Anterior cingulate cortex (tissue), 58 donors: Measurements from ENCODE around the gene NCAPD2.
A peak's percentile ranks its signal among the peaks of the same experiment; 100 is the strongest.
"Not testable (repeated sequence)": the region's sequence is repeated elsewhere in the genome, so short reads cannot be mapped to it uniquely, and the experiment has no call there.

Source experiments
- DNase-seq, 58 donors: peaks; one replicate each; lab custom pipeline; 2025; lab: John Stamatoyannopoulos, UW

The NCAPD2 gene

DNA sequence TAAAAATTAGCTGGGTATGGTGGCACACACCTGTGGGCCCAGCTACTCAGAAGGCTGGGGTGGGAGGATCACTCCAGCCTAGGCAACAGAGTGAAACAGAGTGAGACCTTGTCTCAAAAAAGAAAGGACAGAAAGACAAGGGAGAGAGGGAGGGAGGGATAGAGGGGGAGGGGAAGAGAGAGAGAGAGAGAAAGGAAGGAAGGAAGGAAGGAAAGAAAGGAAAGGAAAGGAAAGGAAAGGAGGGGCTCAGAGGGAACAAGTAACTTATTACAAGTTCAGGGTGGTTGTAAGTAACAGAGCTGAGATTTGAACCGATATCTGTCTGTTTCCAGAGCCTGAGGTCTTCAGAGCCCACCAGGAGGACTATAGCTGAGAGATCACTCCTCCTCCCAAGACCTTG, 53.7 kb downstream of the NCAPD2 start:
- no peak for DNase-seq

DNA sequence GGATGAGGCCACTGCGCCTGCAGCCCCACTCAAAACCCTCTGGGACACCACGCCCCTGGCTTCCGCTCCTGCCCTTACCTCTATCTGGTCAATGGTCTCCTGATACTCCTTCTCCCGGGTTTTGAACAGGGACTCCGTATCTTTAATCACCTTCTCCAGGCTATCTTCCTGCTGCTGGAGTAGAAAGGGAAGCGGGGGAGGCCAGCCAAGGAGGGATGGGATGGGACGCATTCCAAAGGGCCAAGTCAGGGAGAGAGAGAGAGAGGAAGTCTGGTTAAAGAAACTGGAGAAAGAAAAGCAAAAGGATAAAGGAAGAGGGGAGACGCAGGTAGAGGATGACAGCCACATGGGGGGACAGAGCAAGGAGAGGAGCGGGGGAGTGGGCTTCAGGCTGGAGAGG, 54.1 kb downstream of the NCAPD2 start:
- DNase-seq, result no peak

DNA sequence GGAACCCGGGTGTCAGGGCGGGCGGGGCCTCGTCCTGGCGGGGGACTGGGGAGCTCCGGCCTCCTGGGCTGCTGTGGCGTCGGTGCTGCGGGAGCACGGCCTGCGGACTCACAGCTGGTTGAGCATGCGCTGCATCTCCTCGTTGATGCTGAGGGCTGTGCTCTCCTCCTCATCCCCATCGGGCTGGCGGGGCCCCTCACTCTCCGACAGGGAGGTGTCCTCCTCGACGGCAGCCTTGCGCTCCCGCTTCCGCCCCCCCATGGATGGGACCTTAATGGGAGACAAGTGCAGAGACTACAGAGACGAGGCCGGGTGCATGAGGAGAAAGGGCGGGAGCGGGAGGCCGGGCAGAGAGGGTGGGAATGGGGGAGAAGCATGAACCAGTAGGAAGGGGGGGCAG, 54.7 kb downstream of the NCAPD2 start:
- DNase-seq, result peak in 1 of 58 donors; percentile 17

DNA sequence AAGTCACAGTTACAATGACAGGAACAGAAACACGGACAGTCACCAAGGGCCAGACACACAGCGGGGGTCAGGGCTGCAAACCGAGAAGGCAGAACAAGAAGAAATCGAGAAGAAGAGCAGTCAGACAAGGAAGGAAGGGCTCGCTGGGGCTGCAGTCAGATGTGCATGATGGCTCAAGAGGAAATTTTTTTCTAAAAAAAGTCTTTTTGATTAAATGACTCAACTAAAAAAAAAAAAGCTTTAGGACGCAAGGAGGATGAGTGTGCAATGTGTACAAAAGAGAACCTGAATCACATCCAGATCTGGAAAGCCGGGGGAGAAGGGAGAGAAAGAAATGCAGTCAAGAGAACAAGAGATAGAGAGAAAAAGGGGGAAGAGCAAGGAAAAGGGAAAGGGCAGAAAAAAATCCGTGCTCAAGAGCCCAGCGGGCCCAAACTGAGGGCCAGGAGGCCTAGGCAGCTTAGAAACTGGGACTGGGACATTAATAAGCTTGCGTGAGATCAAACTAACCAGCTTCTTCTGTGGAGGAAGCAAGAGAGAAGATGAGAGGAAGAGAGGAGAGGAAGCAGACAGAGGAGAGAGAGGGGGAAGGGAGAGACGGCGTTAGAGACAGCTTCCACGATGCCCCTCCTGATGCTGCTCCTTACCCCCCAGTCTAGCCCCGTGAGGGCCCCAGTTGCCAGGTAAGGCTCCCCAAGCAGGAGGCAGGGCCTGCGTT, 55.2 kb downstream of the NCAPD2 start:
- DNase-seq, result peak in 2 of 58 donors; percentile 21 to 28

DNA sequence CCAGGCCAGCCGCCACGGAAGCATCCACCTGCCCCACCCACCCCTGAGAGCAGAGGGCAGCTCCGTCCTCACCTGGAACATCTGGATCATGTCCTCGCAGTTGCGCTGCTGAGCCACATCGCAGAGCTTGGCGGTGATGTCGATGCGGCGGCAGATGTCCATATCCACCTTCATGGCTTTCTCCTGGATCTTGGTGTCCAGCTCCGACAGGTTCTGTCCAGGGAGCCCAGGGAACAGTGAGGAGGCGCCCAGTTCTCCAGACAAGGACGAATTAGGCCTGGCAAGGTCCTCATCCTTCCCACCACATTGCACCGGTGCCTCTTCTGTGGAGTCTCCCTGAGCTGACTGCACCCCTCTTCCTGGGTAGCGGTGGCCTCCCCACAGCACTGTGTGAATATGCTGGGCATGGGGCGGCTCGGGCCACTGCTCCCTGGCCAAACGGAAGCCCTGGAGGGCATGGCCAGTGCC, 55.8 kb downstream of the NCAPD2 start:
- no peak for DNase-seq

DNA sequence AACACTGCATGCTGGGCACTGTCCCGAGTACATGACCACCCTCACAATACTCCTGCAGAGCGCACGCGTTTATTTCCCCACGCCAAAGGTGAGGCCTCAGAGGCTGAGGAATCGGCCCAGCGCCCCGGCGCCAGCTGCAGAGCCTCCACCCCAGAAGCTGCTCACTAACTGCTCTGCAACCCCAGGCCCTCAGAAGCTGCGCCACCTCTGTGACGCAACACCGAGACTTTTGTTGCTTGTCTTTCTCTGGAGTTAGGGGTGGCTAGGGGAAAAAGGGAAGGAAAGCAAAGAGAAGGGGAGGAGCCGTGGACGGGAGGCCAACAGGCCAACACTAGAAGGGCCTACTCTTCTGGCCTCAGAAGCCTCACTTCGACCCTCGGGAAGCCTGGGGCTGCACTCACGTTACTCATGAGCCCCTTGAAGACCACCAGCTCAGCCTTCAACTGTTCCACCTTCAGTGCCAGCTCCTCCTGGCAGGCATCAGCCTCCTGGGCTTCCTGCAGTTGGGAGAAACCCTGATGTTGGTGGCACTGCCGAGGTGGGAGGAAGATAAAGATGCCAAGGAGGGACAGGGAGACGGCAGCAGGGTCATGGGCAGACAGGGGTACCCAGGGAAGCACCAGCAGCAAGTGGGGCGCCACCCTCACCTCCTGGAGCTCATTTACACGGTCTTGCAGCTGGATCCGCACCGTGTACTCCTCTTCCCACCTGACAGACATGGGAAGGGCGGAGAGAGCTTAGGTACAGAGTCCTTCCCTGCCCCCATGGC, 56.6 kb downstream of the NCAPD2 start:
- DNase-seq, result peak in 3 of 58 donors; percentile 13 to 49 (median 28)

DNA sequence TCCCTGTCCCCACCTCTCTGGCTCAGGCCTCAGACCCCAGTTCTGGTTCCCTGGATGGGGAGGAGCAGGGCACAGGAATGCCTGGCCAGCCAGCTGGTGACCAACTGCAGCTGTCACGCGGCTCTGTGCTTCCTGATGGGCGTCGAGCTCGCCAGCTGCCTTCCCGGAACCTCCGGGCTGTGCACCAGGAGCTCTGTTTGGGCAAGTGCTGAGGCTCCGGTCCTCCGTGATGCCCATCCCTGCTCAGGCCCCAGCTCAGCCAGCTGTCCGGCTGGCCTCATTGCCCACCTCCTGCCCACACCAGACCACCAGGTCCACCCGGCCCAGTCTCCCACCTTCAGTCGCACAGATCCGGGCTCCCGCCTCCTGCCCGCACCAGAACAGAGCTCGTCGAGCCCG, 57.2 kb downstream of the NCAPD2 start:
- peak in 51 of 58 donors; percentile 26 to 91 (median 58) for DNase-seq

DNA sequence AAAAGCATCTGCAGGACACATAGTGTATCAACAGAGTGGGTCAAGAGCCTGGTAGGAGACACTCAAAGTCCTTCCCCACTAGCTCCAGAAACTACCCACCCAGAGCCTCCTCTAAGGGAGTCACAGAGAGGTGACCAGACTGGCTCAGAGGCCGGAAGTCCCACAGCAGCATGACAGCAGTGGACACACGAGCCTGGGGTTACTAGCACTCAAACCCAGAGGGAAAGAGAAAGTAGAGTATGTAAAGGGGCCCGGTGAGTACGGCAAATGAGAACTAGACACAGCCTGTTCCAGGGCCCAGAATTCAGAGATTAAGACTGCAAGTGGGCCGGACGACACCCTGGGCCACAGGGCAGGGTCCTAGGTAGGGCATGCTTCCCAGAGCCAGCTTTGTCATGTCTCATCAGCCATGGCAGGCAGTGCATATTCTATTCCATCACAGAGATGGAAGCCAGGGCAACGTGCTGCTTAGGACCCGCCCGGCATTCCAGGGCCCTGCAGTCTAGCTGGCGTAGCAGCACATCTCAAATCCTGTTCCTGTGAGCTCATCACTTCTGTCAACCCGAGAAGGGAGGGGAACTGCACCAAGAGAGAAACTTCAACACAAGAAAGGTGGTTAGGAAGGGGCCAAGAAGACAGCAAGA, 57.7 kb downstream of the NCAPD2 start:
- peak in 7 of 58 donors; percentile 27 to 65 (median 42) for DNase-seq

DNA sequence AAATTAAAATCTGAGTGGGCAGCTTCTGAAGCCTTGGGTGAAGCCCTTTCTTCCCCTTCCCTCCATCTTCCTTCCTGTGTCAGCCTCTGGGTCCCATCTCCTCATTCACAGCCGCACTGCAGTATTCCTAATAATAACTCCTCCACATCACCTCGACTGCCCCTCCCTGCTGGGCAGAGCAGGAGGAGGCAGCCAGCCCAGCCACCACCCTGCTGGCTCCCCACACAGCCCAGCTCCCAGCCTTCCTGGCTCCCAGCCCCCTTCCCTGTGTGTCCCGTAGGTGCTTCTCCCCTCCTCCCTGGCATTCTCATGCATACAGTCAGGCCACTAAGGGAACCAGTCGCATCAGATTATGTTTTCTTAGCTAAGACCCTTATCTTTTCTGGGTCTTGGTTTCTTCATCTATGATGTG, 58.2 kb downstream of the NCAPD2 start:
- DNase-seq, result peak in 23 of 58 donors; percentile 20 to 70 (median 36)

DNA sequence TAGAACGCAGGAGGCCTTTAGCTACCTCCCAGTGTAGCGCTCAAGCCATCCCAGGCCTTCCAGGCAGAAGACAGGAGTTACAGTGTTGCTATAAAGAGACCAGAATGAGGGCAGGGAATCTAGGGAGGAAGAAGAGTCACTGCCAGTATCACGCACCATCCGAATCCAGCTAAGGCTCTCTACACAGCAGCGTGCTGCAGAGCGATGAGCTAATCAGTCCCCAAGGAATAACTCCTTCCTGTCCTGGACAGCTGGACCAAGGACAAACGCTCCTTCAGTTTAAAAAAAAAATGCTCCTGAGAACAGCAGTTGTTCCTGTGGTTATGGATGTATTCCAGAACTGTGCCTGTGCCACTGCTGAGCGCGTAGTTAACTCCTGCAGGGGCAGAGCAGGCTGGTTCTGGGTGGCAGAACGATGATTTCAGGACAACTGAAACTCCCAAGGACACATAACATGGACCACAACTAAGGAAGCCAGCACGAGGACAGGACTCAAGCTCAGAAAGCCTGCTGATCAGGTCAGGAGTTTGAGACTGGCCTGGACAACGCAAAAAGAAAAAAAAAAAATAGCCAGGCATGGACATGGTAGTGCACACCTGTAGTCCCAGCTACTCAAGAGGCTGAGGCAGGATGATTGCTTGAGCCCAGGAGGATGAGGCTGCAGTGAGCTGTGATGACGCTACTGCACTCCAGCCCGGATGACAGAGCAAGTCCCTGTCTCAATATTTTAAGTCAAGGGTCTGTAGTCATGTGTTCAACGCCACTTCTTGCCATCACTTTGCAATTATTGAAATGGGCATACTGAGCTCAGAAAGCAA, 59.4 kb downstream of the NCAPD2 start:
- DNase-seq, result peak in 26 of 58 donors; percentile 22 to 77 (median 42)

DNA sequence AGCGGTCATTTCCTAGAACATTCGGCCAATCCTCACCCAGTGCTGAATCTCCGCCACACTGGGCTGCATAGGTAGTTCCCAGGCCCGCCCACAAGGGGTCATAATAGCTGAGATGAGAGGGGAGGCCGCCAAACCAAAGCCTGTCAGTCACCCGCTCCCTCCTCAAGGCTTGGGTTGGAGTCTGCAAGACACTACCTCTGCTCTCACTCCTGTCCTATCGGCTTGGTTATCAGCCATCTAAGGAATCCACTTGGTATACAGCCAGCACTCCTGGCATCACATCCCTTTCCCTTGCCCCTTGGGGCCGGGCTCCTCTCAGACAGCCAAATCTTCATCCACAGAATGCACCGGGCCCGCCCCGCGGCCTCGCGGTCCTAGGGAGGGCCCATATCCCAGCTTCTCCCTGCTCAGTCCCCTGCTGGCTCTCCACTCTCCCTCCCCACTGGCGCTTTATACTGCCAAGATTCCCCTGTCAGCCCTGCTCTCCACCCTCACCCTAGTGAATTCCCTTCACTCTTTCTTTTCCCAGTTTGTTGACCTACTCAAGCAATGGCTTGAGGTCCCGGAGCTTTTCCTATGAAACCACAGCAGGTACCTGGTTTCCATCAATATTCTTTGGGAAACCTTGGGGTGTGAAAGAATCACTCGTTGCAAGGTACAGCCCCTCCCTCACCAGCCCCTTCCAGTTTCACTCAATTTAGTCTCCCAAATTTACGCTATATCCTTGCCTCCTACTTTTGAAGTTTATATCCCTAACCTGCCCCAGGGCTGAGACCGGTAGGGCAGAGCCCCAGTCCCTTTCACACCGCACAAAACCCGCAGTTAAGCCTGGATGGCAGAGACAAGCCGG, 60.5 kb downstream of the NCAPD2 start:
- peak in 48 of 58 donors; percentile 29 to 81 (median 54) for DNase-seq

DNA sequence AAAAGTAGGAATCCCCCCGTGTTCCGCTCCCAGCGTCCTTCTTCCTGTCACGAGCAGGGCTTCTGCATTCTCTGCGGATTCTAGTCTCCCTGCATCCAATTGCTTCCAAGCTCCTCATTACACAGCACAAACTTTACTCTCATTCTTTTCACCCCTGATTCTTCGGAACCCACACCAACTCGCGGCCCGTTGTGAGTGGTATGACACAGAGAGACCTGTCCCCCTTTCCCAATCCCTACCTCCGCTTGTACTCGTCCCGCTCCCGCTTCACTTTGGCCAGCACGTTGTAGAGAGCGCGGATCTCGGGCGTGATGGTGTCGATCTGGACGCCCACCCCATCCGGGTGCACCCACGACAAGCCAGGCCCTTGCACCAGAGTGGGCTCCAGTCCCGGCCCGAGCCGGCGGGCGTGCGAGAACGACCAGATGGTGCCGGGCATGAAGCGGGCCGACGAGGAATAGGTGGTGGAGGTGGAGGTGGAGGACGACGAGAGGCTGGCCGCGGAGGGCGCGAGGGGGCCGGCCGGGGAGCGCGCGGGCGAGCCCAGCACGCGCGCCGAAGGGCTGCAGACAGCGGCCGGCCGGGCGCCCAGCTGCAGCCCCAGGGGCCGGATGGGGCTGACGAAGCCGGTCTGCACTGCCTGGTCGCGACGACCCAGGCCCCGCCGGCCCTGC, 61.3 kb downstream of the NCAPD2 start:
- peak in 1 of 58 donors; percentile 20 for DNase-seq

DNA sequence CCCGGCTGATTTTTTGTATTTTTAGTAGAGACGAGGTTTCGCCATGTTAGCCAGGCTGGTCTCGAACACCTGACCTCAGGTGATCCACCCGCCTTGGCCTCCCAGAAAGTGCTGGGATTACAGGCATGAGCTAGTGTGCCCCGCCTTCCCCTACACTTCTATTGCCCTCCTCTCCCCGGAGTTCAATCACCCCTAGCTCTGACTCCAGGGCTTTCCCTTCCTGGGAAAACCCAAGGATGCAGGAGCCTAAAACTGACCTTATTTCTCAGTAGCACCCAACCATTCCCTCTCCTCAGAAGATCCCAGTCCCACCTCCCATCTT, 62.6 kb downstream of the NCAPD2 start:
- DNase-seq, result not testable (repeated sequence)

DNA sequence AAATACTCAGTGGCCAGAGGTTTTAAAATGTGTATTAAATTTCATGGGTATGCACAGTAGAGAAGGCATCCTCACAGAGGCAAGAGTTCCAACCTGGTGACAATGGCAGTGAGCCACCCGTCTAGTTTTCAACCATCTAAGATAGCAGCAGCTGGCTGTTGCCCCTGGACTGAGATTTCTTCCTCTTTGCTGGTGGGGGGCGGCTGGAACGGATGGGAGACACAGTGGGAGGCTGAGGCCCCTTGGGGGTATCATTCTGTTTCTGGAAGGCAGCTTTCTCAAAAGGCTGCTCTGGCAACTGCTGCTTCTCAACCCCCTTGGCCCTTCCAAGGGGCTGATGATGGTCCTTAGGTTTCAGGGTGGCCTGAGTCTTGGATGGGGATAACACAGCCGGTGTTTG, 63.0 kb downstream of the NCAPD2 start:
- DNase-seq, result no peak

DNA sequence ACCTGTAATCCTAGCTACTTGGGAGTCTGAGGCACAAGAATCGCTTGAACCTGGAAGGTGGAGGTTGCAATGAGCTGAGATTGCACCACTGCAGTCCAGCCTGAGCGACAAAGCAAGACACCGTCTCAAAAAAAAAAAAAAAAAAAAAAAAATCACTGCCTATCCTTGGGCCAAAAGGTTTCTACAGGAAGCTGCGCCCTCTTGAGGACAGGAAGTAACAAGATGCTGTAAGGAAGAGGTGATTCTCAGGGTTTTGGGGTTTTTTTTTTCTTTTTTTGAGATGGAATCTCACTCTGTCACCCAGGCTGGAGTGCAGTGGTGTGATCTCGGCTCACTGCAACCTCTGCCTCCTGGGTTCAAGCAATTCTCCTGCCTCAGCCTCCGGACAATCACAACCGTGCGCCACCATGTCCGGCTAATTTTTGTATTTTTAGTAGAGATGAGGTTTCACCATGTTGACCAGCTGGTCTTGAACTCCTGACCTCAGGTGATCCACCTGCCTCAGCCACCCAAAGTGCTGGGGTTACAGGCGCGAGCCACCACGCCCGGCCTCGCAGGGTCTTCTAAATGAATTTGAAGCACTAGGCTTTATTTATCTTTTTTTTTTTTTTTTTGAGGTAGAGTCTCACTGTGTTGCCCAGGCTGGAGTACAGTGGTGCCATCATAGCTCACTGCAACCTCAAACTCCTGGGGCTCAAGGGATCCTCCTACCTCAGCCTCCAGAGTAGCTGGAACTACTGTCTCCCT, 64.3 kb downstream of the NCAPD2 start:
- DNase-seq, result not testable (repeated sequence)

DNA sequence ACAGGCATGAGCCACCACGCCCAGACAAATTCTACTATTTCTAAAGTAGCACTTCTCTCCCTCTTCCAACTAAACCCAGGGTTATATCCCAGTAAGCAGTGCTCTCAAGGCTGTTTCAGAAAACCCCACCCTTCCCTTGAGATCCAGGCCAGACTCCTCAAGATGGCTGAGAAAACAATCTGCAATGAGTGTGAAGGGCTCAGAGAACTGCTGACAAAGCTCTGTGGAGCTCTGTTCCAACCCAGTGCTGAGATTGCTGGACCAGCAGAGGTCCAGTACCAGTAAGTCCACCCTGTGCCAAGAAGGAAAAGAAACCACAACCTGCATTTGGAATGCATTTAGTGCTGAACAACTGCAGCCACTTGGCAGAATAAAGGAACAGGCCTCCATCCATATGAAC, 65.6 kb downstream of the NCAPD2 start:
- no peak for DNase-seq

DNA sequence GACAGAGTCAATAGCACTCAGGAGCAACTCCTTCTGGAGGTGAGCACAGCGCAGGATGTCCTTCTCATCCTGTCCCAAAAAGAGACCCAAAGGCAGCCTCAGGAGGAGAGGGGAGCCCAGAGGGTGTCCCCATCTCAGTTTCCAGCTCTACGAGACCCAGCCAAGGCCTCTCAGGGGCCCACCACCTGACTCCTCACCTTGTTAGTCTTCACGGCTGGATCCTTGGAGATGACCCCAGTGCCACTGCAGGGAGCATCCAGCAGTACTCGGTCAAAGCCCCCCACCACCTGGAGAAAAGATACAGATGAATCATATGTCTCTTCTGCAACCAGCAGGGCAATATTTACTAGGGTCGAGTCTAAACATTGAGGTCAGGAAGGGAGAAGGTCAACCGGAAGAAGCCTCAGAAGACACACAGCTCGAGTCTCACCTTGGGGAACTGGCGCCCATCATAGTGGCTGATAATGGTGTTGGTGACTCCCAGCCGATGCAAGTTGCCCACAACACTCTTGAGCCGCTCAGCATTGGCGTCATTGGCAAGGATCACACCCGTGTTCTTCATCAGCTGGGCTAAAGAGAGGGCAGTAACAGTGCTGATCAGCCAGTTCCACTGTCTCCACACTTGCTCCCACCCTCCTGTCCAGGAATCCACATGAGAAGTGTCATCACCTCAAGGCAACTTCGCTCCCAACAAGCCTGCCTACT, 66.8 kb downstream of the NCAPD2 start:
- no peak for DNase-seq

DNA sequence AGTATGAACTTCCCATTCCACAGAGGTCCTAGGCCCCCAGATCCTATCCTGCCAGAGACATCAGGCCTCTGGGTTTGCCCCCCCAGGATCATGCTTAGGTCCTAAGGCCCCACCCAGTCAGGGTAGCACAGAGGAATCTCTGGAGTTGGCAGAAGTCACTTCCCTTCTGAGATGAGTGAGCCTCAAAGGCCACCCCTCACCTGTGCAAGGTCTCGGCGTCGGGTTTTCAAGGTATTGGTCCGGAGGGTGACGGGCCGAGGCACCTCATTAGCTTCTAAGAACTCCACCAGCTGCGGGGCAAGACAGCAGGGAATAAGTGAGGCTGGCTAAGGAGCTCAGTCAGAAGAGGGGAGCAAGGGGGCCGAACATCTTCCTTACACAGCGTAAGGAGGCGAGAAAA, 69.0 kb downstream of the NCAPD2 start:
- DNase-seq, result no peak
